NB4 (cell line): ENCODE data around the gene PPM1B.

Source experiments
- MYC ChIP-seq: IDR thresholded peaks from 2 replicates; pipeline ENCODE4 v1.6.1; 2011; ENCODE audit warnings: low read depth, low read length
- POLR2A ChIP-seq: IDR thresholded peaks from 2 replicates; pipeline ENCODE4 v1.6.1; 2011; ENCODE audit warnings: mild to moderate bottlenecking; ENCODE audit not compliant: insufficient read length; ENCODE audit errors: extremely low read depth
- TF ChIP-seq, protein P1 (sequence below): IDR thresholded peaks from one replicate; pipeline ENCODE4 v1.5.1; 2012; ENCODE audit warnings: low read depth, low read length
- TF ChIP-seq, protein P2 (sequence below): IDR thresholded peaks from 2 replicates; pipeline ENCODE4 v1.6.1; 2011; ENCODE audit warnings: low read depth, low read length

DNA sequence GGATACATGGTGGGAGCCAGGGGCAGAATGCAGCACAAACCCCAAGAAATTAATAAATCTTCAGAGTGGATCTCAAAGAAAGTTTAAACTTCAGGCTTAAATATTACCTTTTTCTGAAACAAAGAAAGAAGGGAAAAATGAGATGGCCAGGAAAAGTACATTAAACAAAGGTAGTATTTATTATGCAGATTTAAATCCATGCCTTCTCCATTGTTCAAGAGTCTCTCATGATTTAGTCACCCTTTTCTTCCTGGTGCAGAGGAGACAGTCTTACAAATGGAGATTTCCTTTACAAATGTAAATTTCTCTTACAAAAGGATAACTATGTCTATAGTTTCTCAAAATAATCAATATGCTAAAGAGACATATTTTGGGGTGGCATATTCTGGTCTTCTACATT is 33.4 kb upstream of the PPM1B start:
- TF ChIP-seq, protein P1, sequence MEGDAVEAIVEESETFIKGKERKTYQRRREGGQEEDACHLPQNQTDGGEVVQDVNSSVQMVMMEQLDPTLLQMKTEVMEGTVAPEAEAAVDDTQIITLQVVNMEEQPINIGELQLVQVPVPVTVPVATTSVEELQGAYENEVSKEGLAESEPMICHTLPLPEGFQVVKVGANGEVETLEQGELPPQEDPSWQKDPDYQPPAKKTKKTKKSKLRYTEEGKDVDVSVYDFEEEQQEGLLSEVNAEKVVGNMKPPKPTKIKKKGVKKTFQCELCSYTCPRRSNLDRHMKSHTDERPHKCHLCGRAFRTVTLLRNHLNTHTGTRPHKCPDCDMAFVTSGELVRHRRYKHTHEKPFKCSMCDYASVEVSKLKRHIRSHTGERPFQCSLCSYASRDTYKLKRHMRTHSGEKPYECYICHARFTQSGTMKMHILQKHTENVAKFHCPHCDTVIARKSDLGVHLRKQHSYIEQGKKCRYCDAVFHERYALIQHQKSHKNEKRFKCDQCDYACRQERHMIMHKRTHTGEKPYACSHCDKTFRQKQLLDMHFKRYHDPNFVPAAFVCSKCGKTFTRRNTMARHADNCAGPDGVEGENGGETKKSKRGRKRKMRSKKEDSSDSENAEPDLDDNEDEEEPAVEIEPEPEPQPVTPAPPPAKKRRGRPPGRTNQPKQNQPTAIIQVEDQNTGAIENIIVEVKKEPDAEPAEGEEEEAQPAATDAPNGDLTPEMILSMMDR, result no peak
- no peak for TF ChIP-seq POLR2A
- TF ChIP-seq, protein P2, sequence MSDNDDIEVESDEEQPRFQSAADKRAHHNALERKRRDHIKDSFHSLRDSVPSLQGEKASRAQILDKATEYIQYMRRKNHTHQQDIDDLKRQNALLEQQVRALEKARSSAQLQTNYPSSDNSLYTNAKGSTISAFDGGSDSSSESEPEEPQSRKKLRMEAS, result no peak
- no peak for TF ChIP-seq MYC
